ENCODE results near the gene SDK1. TPM values are rescaled to one million over a fixed set of nuclear protein-coding genes. Genes with fewer than 3 reads are reported as not detected.

Gene SDK1
- total and polyA plus RNA-seq, 2 donors (not counting 3 experiments of a cell fraction or from before 2014, with no cell fraction given), result 1.6 to 3.9 TPM

DNA sequence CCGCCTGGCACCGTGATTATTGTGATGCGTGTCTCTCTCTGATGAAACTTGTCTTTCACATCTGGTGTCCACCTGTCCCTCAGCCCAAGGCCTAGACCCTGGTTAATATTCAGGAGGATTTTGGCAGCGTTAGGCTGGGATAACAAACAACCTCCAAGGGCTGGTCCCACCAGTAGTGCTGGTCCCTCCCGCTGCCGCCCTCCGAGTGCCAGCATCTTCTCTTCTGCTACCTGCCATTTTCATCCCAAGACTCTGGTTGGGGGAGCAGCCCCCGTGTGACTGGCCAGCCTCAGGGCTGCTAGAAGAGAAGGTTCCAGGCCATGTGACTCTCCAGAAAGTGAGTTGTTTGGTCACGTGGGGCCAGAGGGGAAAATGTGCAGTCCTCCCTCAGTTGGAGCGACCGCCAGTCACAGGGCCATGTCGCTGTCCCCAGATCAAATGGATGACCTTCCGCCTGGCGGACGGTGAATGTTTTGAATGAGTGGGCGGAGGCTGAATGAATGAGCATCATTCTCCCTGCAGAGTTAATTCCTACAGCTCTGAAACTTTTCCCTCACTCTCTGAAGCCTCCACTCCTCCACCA is 901.2 kb downstream of the SDK1 start:
- no peak for TF ChIP-seq FOS (IDR thresholded peaks at IDR 0.05; ENCODE audit: borderline replicate concordance, insufficient read depth, low read length)
- no peak for TF ChIP-seq MYC (IDR thresholded peaks at IDR 0.05; ENCODE audit: low read depth, low read length)
- TF ChIP-seq JUN (IDR thresholded peaks at IDR 0.05; ENCODE audit: borderline replicate concordance, insufficient read depth, insufficient read length, low read depth), result no peak
- TF ChIP-seq, protein P1, sequence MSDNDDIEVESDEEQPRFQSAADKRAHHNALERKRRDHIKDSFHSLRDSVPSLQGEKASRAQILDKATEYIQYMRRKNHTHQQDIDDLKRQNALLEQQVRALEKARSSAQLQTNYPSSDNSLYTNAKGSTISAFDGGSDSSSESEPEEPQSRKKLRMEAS (IDR thresholded peaks at IDR 0.05; ENCODE audit: insufficient read depth, insufficient read length), result no peak
- TF ChIP-seq, protein P2, sequence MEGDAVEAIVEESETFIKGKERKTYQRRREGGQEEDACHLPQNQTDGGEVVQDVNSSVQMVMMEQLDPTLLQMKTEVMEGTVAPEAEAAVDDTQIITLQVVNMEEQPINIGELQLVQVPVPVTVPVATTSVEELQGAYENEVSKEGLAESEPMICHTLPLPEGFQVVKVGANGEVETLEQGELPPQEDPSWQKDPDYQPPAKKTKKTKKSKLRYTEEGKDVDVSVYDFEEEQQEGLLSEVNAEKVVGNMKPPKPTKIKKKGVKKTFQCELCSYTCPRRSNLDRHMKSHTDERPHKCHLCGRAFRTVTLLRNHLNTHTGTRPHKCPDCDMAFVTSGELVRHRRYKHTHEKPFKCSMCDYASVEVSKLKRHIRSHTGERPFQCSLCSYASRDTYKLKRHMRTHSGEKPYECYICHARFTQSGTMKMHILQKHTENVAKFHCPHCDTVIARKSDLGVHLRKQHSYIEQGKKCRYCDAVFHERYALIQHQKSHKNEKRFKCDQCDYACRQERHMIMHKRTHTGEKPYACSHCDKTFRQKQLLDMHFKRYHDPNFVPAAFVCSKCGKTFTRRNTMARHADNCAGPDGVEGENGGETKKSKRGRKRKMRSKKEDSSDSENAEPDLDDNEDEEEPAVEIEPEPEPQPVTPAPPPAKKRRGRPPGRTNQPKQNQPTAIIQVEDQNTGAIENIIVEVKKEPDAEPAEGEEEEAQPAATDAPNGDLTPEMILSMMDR (IDR thresholded peaks at IDR 0.05; ENCODE audit: extremely low read depth in 1 of 2, insufficient read depth in 1 of 2, low read depth in 1 of 2, low read length in 2 of 2), result no peak
- TF ChIP-seq POLR2AphosphoS5 (IDR thresholded peaks at IDR 0.05; ENCODE audit: insufficient read depth, low read depth, low read length), result no peak
- TF ChIP-seq GATA2 (IDR thresholded peaks at IDR 0.05; ENCODE audit: insufficient read depth, insufficient read length, low read depth, low read length), result no peak
- TF ChIP-seq POLR2A (IDR thresholded peaks at IDR 0.05; ENCODE audit: low read depth, low read length), result no peak
- TF ChIP-seq EZH2 (IDR thresholded peaks at IDR 0.05; ENCODE audit: borderline replicate concordance, low read depth, low read length, severe bottlenecking), result no peak
- no peak overlapping the region for H3K4me2 ChIP-seq (ENCODE audit: insufficient read depth, low read length)
- no TSS peak for BruUV-seq (replicated peaks)
- intact Hi-C loops (cut with micrococcal nuclease), result no loop called here
- peaks cover 3% of the 10 kb centered on the region for H3K9me3 ChIP-seq (replicated peaks; ENCODE audit: control insufficient read depth, insufficient read depth, low read length)
- no peak overlapping the region for H3K27ac ChIP-seq (ENCODE audit: insufficient read depth, low read depth, low read length)
- H2AFZ ChIP-seq (ENCODE audit: low read depth, low read length), result no peak overlapping the region
- no peak for FAIRE-seq
- dilution Hi-C loops (cut with MboI; ENCODE audit: extremely low pct_ligation_motif_present, low sequenced_read_pairs), result no loop called here
- no peaks in the 10 kb centered on the region for H3K79me2 ChIP-seq (ENCODE audit: control insufficient read depth, insufficient read depth, low read length)
- H3K9me1 ChIP-seq (replicated peaks; ENCODE audit: control insufficient read depth, extremely low read depth, insufficient read depth, low read length), result no peaks in the 10 kb centered on the region
- H3K4me3 ChIP-seq (replicated peaks in 1 of 3; ENCODE audit: insufficient read depth in 1 of 3, low read depth in 1 of 3, low read length in 3 of 3), result no peak overlapping the region
- H3K27me3 ChIP-seq (ENCODE audit: control insufficient read depth in 2 of 2, insufficient read depth in 2 of 2, low read length in 2 of 2), result no peaks in the 10 kb centered on the region
- no peaks in the 10 kb centered on the region for H4K20me1 ChIP-seq (replicated peaks; ENCODE audit: control insufficient read depth, extremely low read depth, insufficient read depth, low read length)
- ChIA-PET CTCF (no interaction called here), POLR2A (no interaction called here)
- no peak overlapping the region for H3K9ac ChIP-seq (replicated peaks; ENCODE audit: extremely low read depth, insufficient read depth, low read length)
- no peaks in the 10 kb centered on the region for H3K4me1 ChIP-seq (ENCODE audit: control insufficient read depth, extremely low read depth, insufficient read depth, low read length)
- no peaks in the 10 kb centered on the region for H3K36me3 ChIP-seq (ENCODE audit: control insufficient read depth in 2 of 2, extremely low read depth in 1 of 2, insufficient read depth in 2 of 2, low read length in 2 of 2)
- no peak for DNase-seq (ENCODE audit: low read depth, low spot score)

All from endothelial cell of umbilical vein (primary cell).